ENCODE results near the gene ETFDH.
"Not testable (repeated sequence)": the region's sequence is repeated elsewhere in the genome, so short reads cannot be mapped to it uniquely, and the experiment has no call there.

ETFDH gene

GRCh38 chr4:158671915-158672806, at the start of gene ETFDH:
TSS of gene ETFDH (plus strand) at chr4:158672296. CDS start at chr4:158672457, 161 bp downstream.
- peak; percentile 98 for DNase-seq (ENCODE audit: low read depth)

GRCh38 chr4:158624889-158625478, 47.1 kb upstream of the ETFDH start:
- no peak for DNase-seq (ENCODE audit: low read depth)

DNA sequence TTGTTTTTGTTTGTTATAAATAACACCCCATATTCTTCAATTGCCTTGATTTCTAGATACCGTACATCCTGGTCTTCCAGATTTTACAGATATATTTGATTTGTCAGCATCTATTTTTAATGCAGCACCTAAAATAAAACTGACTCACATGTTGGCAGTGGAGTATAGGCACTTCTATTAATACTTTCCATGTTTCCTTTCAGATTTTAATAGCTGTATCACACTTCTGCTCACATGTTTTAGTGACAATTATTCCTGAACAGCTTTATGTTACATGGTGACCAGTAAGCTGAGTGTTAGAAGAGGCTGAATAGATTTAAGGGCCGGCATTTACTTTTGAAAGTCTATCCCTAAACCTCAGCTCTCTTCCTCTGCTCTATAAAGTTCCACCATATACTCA, 46.6 kb upstream of the ETFDH start:
- DNase-seq (ENCODE audit: low read depth) = no peak

GRCh38 chr4:158630893-158631292, 41.2 kb upstream of the ETFDH start:
- DNase-seq (ENCODE audit: low read depth) = no peak

GRCh38 chr4:158636619-158637018, 35.5 kb upstream of the ETFDH start:
- no peak for DNase-seq (ENCODE audit: low read depth)

DNA sequence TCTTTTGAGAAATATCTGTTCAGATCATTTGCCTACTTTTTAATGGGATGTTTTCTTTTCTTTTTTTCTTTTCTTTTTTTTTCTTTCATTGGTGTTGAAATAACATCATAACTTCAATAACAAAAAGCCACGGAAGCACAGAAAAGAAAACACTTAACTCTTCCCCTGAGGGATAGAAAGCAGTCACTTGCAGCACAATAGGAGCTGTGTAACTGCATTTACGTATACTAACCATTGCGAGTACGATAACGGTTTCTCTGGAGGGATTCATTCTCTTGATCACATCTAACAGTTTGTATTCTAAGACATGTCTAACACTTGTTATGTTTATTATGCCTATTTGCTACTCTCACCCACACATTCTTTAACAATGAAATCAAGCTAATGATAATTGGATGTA, 27.7 kb upstream of the ETFDH start:
- no peak for DNase-seq (ENCODE audit: low read depth)

GRCh38 chr4:158644760-158645159, 27.3 kb upstream of the ETFDH start:
- no peak for DNase-seq (ENCODE audit: low read depth)

DNA sequence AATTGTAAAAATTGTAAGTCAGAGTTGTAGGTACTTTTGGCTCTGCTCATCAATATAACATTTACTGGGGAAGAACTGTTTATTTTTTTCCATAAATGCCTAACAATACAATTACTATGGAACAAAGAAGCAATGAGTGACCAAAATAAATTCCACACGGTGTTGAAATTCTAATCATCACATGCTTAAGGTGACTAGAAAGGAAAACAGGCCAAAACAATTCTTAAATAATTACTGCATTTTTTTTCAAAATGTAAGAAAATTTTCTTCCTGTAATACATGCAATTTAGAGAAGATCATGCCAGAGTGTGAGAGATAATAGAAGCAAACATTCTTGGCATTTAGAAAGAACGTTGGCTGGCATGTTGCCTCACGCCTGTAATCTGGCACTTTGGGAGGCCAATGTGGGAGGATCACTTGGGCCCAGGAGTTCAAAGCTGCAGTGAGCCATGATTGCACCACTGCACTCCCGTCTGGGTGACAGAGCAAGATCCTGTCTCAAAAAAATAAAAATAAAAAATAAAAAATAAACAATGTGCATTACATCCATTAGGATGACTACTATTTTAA, 22.9 kb upstream of the ETFDH start:
- no peak for DNase-seq (ENCODE audit: low read depth)

- DNase-seq (ENCODE audit: low read depth) = no peak
Measured at GRCh38 chr4:158652920-158653319, 19.2 kb upstream of the ETFDH start.

- no peak for DNase-seq (ENCODE audit: low read depth)
Measured at GRCh38 chr4:158656439-158656838, 15.7 kb upstream of the ETFDH start.

DNA sequence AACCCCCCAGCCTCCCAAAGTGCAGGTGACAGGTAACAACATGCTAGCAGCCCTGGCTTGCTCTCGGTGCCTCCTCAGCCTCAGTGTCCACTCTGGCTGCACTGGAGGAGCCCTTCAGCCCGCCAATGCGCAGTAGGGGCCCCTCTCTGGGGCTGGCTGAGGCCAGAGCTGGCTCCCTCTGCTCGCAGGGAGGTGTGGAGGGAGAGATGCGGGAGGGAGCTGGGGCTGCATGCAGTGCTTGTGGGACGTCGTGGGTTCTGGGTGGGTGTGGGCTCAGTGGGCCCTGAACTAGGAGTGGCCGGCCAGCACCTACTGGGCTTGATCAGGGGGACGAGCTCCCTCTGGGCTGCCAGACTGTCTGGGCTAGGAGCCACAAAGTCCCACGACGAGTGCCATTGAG, 14.8 kb upstream of the ETFDH start:
- DNase-seq (ENCODE audit: low read depth) = no peak

DNA sequence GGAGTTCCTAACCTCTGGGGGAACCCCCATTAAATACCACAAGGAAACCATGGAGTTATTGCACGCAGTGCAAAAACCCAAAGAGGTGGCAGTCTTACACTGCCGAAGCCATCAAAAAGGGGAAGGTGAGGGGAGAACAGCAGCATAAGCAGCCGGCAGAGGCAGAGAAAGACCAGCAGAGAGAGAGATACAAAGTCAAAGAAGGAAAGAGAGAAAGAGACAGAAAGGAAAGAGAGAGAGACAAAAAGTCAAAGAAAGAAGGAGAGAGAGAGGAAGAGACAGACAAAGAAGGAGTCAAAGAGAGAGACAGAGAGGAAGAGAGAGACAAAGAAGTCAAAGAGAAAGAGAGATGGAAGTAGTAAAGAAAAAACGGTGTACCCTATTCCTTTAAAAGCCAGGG, 8.8 kb upstream of the ETFDH start:
- DNase-seq (ENCODE audit: low read depth) = not testable (repeated sequence)

DNA sequence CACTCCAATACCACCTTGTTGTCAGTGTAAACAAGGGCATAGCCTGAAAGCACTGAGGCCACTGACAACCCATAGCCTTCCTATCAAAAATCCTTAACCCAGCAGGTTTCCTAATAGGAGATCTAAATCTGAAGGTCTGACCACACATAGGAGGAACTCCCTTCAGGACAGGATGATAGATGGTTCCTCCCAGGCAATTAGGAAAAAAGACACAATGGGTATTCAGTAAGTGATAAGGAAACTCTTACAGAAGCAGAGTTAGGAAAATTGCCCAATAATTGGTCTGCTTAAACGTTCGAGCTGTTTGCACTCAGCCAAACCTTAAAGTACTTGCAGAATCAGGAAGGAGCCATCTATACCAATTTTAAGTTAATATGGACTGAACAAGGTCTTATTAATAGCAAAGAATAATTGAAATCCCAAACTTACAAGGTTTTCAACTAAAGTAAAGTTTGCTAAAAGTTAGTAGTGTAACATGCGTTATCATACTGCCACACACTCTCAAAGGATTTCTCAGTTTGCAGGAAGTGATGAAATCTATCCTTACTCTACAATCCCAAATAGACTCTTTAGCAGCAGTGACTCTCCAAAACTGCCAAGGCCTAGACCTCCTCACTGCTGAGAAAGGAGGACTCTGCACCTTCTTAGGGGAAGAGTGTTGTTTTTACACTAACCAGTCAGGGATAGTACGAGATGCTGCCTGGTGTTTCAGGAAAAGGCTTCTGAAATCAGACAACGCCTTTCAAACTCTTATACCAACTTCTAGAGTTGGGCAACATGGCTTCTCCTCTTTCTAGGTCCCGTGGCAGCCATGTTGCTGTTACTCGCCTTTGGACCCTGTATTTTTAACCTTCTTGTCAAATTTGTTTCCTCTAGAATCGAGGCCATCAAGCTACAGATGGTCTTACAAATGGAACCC, 8.1 kb upstream of the ETFDH start:
- DNase-seq (ENCODE audit: low read depth) = not testable (repeated sequence)

DNA sequence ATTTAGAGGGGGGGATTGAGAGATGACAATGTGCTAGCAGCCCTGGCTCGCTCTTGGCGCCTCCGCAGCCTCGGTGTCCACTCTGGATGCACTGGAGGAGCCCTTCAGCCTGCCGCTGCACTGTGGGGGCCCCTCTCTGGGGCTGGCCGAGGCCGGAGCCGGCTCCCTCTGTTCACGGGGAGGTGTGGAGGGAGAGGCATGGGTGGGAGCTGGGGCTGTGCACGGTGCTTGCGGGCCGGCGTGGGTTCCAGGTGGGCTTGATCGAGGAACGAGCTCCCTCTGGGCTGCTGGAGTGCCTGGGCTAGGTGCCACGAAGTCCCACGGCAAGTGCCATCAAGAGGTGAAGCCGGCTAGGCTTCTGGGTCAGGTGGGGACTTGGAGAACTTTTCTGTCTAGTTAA, 7.3 kb upstream of the ETFDH start:
- DNase-seq (ENCODE audit: low read depth) = no peak

- DNase-seq (ENCODE audit: low read depth) = no peak
Measured at GRCh38 chr4:158666892-158667291, 5.2 kb upstream of the ETFDH start.

GRCh38 chr4:158667651-158668198, 4.4 kb upstream of the ETFDH start:
- no peak for DNase-seq (ENCODE audit: low read depth)

- DNase-seq (ENCODE audit: low read depth) = no peak
Measured at GRCh38 chr4:158669310-158669709, 2.8 kb upstream of the ETFDH start.

- peak; percentile 45 for DNase-seq (ENCODE audit: low read depth)
Measured at GRCh38 chr4:158670975-158671664, 976 bp upstream of the ETFDH start.

DNA sequence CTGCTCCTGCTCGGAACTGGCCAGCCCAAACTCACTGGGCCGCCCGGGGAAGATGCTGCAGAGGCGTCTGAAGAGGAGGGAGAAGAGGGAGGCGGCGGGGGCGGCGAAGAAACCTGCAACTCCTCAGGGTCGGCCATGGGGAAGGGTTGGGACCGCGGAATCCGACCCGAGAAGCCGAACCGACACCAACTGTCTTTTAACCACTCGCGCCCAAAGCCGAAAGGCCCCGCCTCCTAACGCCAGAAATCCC, 506 bp upstream of the ETFDH start, which contains the start of gene C4orf46:
TSS of gene C4orf46 (minus strand) at position 223 of the 250 bp plus-strand sequence. CDS start at position 137, 86 bp downstream.
- DNase-seq (ENCODE audit: low read depth) = no peak

DNA sequence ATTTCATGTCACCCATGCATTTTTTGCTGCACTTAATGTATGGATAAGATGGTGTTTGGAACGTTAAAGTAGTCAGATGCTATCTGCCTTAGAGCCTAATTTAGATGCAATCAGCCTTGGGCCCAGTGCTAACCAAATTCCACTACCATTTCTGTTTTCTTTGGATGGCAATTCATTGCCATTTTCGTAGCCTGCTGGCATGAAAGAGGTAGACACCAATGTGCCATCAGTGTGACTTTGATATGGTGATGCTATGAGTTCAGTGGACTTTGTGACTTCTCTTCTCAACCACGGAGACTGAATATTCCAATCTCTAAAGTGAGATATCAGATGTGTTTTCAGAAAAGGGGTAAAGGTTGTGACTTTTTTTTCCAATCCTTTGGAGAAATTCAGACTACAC, 1.5 kb downstream of the ETFDH start:
- DNase-seq (ENCODE audit: low read depth) = no peak

DNA sequence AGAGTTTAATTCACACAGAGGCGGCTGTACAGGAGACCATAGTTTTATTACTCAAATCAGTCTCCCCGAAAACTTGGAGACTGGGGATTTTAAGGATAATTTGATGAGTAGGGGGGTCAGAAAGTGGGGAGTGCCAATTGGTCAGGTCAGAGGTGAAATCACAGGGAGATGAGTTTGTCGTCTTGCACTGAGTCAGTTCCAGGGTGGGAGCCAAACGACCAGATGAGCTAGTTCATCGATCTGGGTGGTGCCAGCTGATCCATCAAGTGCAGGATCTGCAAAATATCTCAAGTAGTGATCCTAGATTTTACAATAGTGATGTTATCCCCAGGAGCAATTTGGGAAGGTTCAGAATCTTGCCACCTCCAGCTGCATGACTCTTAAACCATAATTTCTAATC, 4.0 kb downstream of the ETFDH start:
- DNase-seq (ENCODE audit: low read depth) = no peak

All from activated gamma-delta T cell treated with anti-CD3 and anti-CD28 coated beads, Interleukin-2, amount 50 U/mL, for 16 hours (primary cell).